Bronchial epithelial cell (primary cell): ENCODE measurements around the gene HDDC2. TPM values are rescaled to one million over a fixed set of nuclear protein-coding genes. Genes with fewer than 3 reads are reported as not detected.

Source experiments
- DNase-seq: peaks from one replicate; pipeline ENCODE4 v3.0.0-alpha.2; 2010; ENCODE audit warnings: low read depth
- FAIRE-seq: peaks from 2 replicates; lab custom pipeline; 2011; peaks lifted over from hg19 to GRCh38; lab: Jason Lieb, UNC
- H3K27me3 ChIP-seq: 2 replicates; pipeline ENCODE4 v1.5.1; 2011; ENCODE audit warnings: low read length; ENCODE audit not compliant: control insufficient read depth, insufficient read depth
- H3K36me3 ChIP-seq: 2 replicates; pipeline ENCODE4 v1.5.1; 2011; ENCODE audit warnings: low read length; ENCODE audit not compliant: control insufficient read depth, insufficient read depth
- H3K4me3 ChIP-seq: 2 replicates; pipeline ENCODE4 v1.5.1; 2011; ENCODE audit warnings: mild to moderate bottlenecking, low read depth, low read length, control low read depth
- CTCF ChIP-seq: IDR thresholded peaks from 2 replicates; pipeline ENCODE4 v1.5.1; 2011; ENCODE audit warnings: mild to moderate bottlenecking, moderate library complexity, low read length, control low read depth, inconsistent platforms; ENCODE audit not compliant: insufficient read depth, severe bottlenecking
- total RNA-seq: library from RNA; depleted of rRNA; stranded (reverse); fragments of >200 nt; gene quantifications from 2 replicates; pipeline ENCODE4 v1.2.1, GENCODE V29; 2014

HDDC2 gene
- total RNA-seq, 1 donor from 2014 or later: 86.1 TPM

- TF ChIP-seq CTCF: no peak
- no peaks in the 10 kb centered on the region for H3K27me3 ChIP-seq
- DNase-seq: no peak
- FAIRE-seq: no peak
- peaks cover 2% of the 10 kb centered on the region for H3K36me3 ChIP-seq
- H3K4me3 ChIP-seq: no peak overlapping the region
Observed at GRCh38 chr6:125264476-125264875, 37.3 kb downstream of the HDDC2 start.

- no peak for FAIRE-seq
- peaks cover 2% of the 10 kb centered on the region for H3K36me3 ChIP-seq
- H3K27me3 ChIP-seq: no peaks in the 10 kb centered on the region
- no peak for TF ChIP-seq CTCF
- H3K4me3 ChIP-seq: no peak overlapping the region
- no peak for DNase-seq
Observed at GRCh38 chr6:125262016-125263013, 39.5 kb downstream of the HDDC2 start.

GRCh38 chr6:125259354-125259736 is 42.4 kb downstream of the HDDC2 start:
- H3K36me3 ChIP-seq: peaks cover 2% of the 10 kb centered on the region
- H3K27me3 ChIP-seq: no peaks in the 10 kb centered on the region
- no peak for DNase-seq
- TF ChIP-seq CTCF: no peak
- no peak for FAIRE-seq
- H3K4me3 ChIP-seq: no peak overlapping the region

- H3K4me3 ChIP-seq: no peak overlapping the region
- H3K27me3 ChIP-seq: no peaks in the 10 kb centered on the region
- no peak for FAIRE-seq
- no peak for TF ChIP-seq CTCF
- peaks cover 2% of the 10 kb centered on the region for H3K36me3 ChIP-seq
- no peak for DNase-seq
Observed at GRCh38 chr6:125258651-125259353, 43.0 kb downstream of the HDDC2 start.

- Histone ChIP-seq H3K36me3 (no peaks in the 10 kb centered on the region), H3K27me3 (no peaks in the 10 kb centered on the region), H3K4me3 (no peak overlapping the region)
- FAIRE-seq: no peak
- TF ChIP-seq CTCF: no peak
- DNase-seq: no peak
Observed at GRCh38 chr6:125257351-125257750, 44.4 kb downstream of the HDDC2 start.
